ENCODE data around the gene KCNQ1OT1.

DNA sequence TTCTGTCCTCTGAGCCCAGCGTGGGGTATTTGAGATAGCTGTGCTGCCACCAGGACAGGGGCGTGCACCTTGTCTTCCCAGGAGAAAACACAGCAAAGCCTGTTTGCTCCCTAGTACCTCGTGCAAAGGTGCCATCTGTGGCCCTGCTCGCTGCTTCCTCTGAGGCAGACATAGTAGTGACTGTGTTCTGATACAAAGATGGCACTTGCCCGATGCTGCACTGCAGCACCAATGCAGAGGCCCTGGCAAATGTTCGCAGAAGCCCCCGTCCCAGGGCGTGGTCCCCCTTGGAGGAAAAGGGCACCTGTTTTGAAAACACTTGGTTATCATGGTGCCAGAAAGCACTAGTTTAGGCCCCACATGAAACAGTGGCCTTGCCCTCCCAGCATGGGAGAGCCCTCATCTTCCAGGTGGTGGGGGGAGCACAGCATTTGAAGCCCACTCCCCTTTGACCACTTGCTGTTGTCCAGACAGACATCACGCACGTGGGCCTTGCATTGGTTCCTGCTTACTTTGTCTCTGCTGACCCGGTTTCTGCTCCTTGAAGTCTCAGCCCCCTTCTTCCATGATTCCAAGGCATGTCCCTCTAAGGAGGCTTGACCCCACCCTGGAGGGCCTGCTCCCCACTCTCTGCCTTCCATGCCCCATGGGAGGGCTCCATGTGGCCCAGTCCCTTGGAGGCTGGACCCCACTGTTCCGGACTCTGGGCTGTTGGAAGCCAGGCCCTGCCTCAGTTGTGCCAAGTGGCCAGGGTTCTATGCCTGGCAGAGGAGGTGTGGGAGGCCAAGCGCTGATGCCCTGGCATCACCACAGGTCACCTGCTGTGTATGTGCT is 109.4 kb downstream of the KCNQ1OT1 start:
- TF ChIP-seq, protein P1, sequence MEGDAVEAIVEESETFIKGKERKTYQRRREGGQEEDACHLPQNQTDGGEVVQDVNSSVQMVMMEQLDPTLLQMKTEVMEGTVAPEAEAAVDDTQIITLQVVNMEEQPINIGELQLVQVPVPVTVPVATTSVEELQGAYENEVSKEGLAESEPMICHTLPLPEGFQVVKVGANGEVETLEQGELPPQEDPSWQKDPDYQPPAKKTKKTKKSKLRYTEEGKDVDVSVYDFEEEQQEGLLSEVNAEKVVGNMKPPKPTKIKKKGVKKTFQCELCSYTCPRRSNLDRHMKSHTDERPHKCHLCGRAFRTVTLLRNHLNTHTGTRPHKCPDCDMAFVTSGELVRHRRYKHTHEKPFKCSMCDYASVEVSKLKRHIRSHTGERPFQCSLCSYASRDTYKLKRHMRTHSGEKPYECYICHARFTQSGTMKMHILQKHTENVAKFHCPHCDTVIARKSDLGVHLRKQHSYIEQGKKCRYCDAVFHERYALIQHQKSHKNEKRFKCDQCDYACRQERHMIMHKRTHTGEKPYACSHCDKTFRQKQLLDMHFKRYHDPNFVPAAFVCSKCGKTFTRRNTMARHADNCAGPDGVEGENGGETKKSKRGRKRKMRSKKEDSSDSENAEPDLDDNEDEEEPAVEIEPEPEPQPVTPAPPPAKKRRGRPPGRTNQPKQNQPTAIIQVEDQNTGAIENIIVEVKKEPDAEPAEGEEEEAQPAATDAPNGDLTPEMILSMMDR (IDR thresholded peaks at IDR 0.05) = no peak
- no peak for TF ChIP-seq EP300 (IDR thresholded peaks at IDR 0.05)
